Transverse colon (tissue), 4 donors: ENCODE measurements around the gene ABTB2. TPM values are rescaled to one million over a fixed set of nuclear protein-coding genes. Genes with fewer than 3 reads are reported as not detected.

Experiments
- DNase-seq: peaks from one replicate; pipeline ENCODE4 v3.0.0-alpha.2; 2019
- H3K27ac ChIP-seq, 4 donors: fragments of 200-600 bp; sonication (generic); 2 replicates each; pipeline ENCODE4 v1.5.1; 2016 to 2018; ENCODE audit warnings: inconsistent platforms in 4 of 4
- H3K27me3 ChIP-seq: fragments of 200-600 bp; sonication (generic); 2 replicates; pipeline ENCODE4 v1.5.1; 2017; ENCODE audit warnings: inconsistent platforms
- H3K36me3 ChIP-seq, 4 donors: fragments of 200-600 bp; sonication (generic); 2 replicates each; pipeline ENCODE4 v1.5.1; 2017 to 2019; ENCODE audit warnings: inconsistent platforms in 4 of 4
- H3K4me1 ChIP-seq, 4 donors: fragments of 200-600 bp; sonication (generic); 2 replicates each; pipeline ENCODE4 v1.5.1; 2017 to 2020; ENCODE audit warnings: inconsistent platforms in 4 of 4
- H3K4me3 ChIP-seq, 4 donors: fragments of 200-600 bp; sonication (generic); 1 replicate in 1 of 4; 2 replicates in 3 of 4; pipeline versions ENCODE4 v1.5.1 to v1.6.1; 2017 to 2019; ENCODE audit warnings: inconsistent platforms in 4 of 4
- H3K9me3 ChIP-seq, 2 donors: fragments of 200-600 bp; sonication (generic); 2 replicates each; pipeline ENCODE4 v1.5.1; 2017 to 2019; ENCODE audit warnings: inconsistent platforms in 2 of 2
- EP300 ChIP-seq: sonication (generic); formaldehyde crosslinking; IDR thresholded peaks from one replicate; pipeline ENCODE4 v1.6.1; 2017; ENCODE audit warnings: antibody characterized with exemption, low read depth
- POLR2A ChIP-seq: fragments of 450-650 bp; IDR thresholded peaks from one replicate; pipeline ENCODE4 v1.6.1; 2016; ENCODE audit warnings: antibody characterized with exemption, mild to moderate bottlenecking, moderate library complexity
- POLR2AphosphoS5 ChIP-seq, 3 donors: sonication (generic); formaldehyde crosslinking; IDR thresholded peaks; one replicate each; pipeline ENCODE4 v1.6.1; 2016; ENCODE audit warnings: antibody characterized with exemption in 3 of 3
- WGBS, 2 donors: methylation state at CpG; one replicate each; pipeline ENCODE4 v1.1.5; 2018; ENCODE audit warnings: low coverage in 1 of 2; 5-methylcytosine and 5-hydroxymethylcytosine counted together
- in situ Hi-C, 4 donors: fragments of 200-750 bp; cut with MboI; loops; one replicate each; pipeline versions ENCODE4 v1.15.0 to v1.15.1; 2017; ENCODE audit warnings: low sequenced_read_pairs in 3 of 4, low pct_ligation_motif_present in 1 of 4, low pct_unique_long_range_greater_than_20kb in 1 of 4
- intact Hi-C: fragments of 100-400 bp; cut with DNase I; formaldehyde crosslinking; loops from one replicate; pipeline ENCODE4 v1.15.1; 2023; ENCODE audit warnings: low total_unique reads
- total RNA-seq, 4 donors: library from RNA; depleted of rRNA; stranded (reverse); fragments of >200 nt; gene quantifications; one replicate each; pipeline ENCODE4 v1.1.0, GENCODE V29; 2016
- TF ChIP-seq, protein P1 (sequence below), 5 experiments: fragments of 200-600 bp in 3 of 5; fragments of 450-650 bp in 2 of 5; sonication (generic) in 3 of 5; IDR thresholded peaks; 1 replicate in 2 of 5; 2 replicates in 3 of 5; pipeline ENCODE4 v1.5.1; 2016 to 2017; ENCODE audit warnings: antibody characterized with exemption in 5 of 5, inconsistent platforms in 3 of 5, mild to moderate bottlenecking in 2 of 5, moderate library complexity in 1 of 5

Gene ABTB2
- total RNA-seq, 4 donors from 2014 or later, result 0.60 to 41.9 (median 20.7) TPM

DNA sequence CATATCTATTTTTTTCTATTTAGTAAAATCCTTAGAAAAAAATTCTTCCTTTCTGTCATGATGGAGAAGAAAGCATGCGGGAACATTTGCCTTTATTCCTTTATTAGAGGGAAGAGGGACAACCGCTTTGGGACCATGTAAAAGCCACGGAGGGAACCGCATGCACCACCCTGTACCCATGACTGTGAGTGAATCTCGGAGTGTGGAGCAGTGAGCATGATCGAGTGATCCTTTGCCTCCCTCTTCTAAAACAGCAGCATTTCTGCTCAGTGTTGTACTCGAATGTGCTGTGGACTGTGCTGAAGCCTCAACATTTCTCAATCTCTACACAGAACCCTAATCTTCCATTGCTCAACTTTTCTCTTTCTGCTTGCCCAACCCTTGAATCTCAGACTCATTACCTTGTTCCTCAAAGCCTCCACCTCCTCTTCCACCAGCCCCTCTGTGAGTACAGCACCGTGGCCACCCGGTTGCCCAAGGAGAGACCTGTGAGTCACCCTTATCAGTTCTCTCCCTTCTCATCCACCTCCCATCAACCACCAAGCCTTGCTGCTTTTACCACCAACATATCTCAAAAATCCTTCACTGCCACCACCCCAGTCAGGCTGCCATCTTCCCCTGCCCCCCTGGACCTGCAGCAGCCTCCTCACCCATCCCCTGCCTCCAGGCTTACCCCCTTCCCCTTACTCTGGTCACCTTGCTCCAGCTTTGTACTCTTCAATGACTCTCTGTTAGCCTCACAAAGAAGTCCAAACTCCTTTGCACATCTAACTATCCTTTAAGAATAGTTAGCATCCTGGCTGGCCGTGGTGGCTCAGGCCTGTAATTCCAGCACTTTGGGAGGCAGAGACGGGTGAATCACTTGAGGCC, 149.3 kb downstream of the ABTB2 start:
- Histone ChIP-seq H3K36me3 (no peaks in the 10 kb centered on the region), H3K4me3 (no peak overlapping the region), H3K9me3 (no peaks in the 10 kb centered on the region), H3K27me3 (no peaks in the 10 kb centered on the region), H3K4me1 (no peaks in the 10 kb centered on the region), H3K27ac (no peak overlapping the region)
- 85 to 98% methylated on average over 6 to 11 of the region's 11 CpGs for WGBS, 2 donors
- TF ChIP-seq POLR2A (no peak), POLR2AphosphoS5 (IDR thresholded peaks at IDR 0.05) (no peak), EP300 (no peak)
- TF ChIP-seq, protein P1, sequence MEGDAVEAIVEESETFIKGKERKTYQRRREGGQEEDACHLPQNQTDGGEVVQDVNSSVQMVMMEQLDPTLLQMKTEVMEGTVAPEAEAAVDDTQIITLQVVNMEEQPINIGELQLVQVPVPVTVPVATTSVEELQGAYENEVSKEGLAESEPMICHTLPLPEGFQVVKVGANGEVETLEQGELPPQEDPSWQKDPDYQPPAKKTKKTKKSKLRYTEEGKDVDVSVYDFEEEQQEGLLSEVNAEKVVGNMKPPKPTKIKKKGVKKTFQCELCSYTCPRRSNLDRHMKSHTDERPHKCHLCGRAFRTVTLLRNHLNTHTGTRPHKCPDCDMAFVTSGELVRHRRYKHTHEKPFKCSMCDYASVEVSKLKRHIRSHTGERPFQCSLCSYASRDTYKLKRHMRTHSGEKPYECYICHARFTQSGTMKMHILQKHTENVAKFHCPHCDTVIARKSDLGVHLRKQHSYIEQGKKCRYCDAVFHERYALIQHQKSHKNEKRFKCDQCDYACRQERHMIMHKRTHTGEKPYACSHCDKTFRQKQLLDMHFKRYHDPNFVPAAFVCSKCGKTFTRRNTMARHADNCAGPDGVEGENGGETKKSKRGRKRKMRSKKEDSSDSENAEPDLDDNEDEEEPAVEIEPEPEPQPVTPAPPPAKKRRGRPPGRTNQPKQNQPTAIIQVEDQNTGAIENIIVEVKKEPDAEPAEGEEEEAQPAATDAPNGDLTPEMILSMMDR (IDR thresholded peaks at IDR 0.05), result no peak
- no peak for DNase-seq
- intact Hi-C loops (no loop called here), in situ Hi-C loops (no loop called here)

DNA sequence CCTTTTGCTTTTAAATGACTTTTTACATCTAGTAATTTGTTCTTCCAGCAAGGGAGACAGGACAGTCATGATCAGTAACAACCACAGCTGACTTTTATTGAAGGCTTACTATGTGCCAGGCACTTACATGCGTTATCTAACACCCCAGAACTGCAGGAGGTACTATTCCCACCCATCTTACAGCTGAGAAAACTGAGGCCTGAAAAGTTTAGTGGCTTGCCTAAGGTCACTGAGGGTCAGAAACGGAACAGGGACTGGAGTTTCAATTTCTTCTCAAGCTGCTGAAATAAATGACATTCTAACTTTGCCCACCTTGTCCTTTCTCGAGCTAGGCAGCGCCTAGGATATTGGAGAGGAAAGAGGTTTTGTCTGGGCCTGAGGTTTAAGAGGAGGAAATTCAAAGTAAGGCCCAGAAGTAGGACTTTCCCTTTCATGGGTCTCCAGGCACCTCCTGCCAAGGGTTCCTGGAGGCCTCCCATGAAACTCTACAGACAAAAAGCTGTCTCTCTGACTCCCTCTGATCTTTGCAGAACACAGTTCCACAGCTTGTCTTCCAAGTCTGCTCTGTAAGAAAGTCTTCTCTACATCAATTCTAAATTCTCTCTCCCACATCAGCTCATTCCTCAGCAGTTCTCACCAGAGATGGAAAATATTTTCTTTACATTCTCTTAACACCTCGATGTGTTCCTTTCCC, 150.2 kb downstream of the ABTB2 start:
- Histone ChIP-seq H3K27me3 (no peaks in the 10 kb centered on the region), H3K4me1 (no peaks in the 10 kb centered on the region), H3K27ac (no peak overlapping the region), H3K4me3 (no peak overlapping the region), H3K36me3 (no peaks in the 10 kb centered on the region), H3K9me3 (no peaks in the 10 kb centered on the region)
- no peak for DNase-seq
- TF ChIP-seq, protein P1 (IDR thresholded peaks at IDR 0.05), result no peak
- TF ChIP-seq EP300, result no peak
- no peak for TF ChIP-seq POLR2A
- TF ChIP-seq POLR2AphosphoS5 (IDR thresholded peaks at IDR 0.05), result no peak
- in situ Hi-C loops (no loop called here), intact Hi-C loops (no loop called here)
- WGBS, 2 donors, result 91% methylated on average over 5 of the region's 5 CpGs

DNA sequence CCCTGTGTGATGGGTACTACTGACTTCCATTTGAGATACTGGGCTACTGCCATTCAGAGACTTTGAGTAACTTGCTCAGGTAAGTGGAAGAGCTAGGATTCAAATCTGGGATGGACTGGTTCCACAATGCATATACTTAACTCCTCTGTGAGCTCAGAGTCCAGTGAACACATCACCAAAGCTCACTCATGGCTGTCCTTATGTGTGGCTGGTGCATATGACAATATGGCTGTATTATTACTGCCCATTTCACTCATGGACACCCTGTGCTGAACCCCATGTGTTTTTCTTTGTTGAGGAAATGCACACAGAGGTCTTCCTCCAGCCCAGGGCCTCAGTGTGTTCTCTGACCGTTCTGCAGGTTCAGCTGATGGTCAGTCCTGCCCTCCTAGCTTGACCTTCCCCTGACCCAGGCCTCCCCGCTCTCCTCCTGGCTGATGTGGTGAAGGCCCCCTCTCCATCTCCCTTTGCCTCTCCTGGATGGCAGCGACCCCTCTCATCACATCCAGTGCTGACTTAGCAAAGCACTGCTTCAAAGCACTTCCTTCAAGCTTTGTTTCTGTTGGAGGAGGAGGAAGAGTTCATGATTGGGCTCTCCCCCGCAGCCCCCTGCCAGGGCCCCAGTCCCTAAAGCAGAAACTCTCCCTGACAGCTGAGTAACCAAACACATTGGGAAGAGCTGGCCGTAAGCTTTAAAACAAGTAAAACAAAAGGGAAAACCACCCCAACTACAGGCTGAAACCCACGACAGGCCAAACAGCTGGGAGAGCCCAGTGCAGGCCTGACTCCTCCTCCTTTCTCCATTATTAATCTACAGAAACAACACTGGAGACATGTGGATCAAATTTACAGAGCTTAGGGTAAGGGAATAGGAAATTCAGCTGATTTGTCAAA, 151.2 kb downstream of the ABTB2 start:
- TF ChIP-seq POLR2AphosphoS5 (IDR thresholded peaks at IDR 0.05) (no peak), EP300 (no peak), POLR2A (no peak)
- TF ChIP-seq, protein P1 (IDR thresholded peaks at IDR 0.05), result no peak
- intact Hi-C loops, result no loop called here
- Histone ChIP-seq H3K4me3 (no peak overlapping the region), H3K4me1 (no peaks in the 10 kb centered on the region), H3K36me3 (no peaks in the 10 kb centered on the region), H3K27ac (no peak overlapping the region), H3K9me3 (no peaks in the 10 kb centered on the region), H3K27me3 (no peaks in the 10 kb centered on the region)
- DNase-seq, result no peak
- WGBS, 2 donors, result 46 to 63% methylated on average over 2 to 6 of the region's 6 CpGs
- in situ Hi-C loops, result no loop called here
